Smooth muscle cell (in vitro differentiated cells): ENCODE measurements around the gene PC. TPM values are rescaled to one million over a fixed set of nuclear protein-coding genes. Genes with fewer than 3 reads are reported as not detected.

ENCODE experiments used
- DNase-seq: peaks from one replicate; lab custom pipeline; 2025; ENCODE audit not compliant: unreplicated experiment; lab: John Stamatoyannopoulos, UW
- H2AFZ ChIP-seq: fragments of 200-600 bp; sonication (generic); 2 replicates; pipeline ENCODE4 v1.6.0; 2016; ENCODE audit warnings: antibody characterized with exemption, low read depth, mild to moderate bottlenecking
- H3F3A ChIP-seq: fragments of 200-600 bp; sonication (generic); 2 replicates; pipeline ENCODE4 v1.6.0; 2017; ENCODE audit warnings: antibody characterized with exemption, low read depth
- H3K27ac ChIP-seq: fragments of 200-600 bp; sonication (generic); 2 replicates; pipeline ENCODE4 v1.5.1; 2016; ENCODE audit warnings: low read depth, mild to moderate bottlenecking
- H3K27me3 ChIP-seq: fragments of 200-600 bp; sonication (generic); 2 replicates; pipeline ENCODE4 v1.6.1; 2016; ENCODE audit warnings: low read depth, mild to moderate bottlenecking
- H3K36me3 ChIP-seq: fragments of 200-600 bp; sonication (generic); 2 replicates; pipeline ENCODE4 v1.5.1; 2016; ENCODE audit warnings: low read depth
- H3K4me1 ChIP-seq: fragments of 200-600 bp; sonication (generic); 2 replicates; pipeline ENCODE4 v1.5.1; 2016; ENCODE audit warnings: low read depth
- H3K4me2 ChIP-seq: fragments of 200-600 bp; sonication (generic); 2 replicates; pipeline ENCODE4 v1.6.0; 2016; ENCODE audit warnings: mild to moderate bottlenecking
- H3K4me3 ChIP-seq: fragments of 200-600 bp; sonication (generic); 2 replicates; pipeline ENCODE4 v1.5.1; 2016; ENCODE audit warnings: mild to moderate bottlenecking
- H3K79me2 ChIP-seq: fragments of 200-600 bp; sonication (generic); 2 replicates; pipeline ENCODE4 v1.6.0; 2016; ENCODE audit warnings: low read depth, mild to moderate bottlenecking
- H3K9ac ChIP-seq: fragments of 200-600 bp; sonication (generic); 2 replicates; pipeline ENCODE4 v1.6.0; 2016; ENCODE audit warnings: low read depth
- H3K9me3 ChIP-seq: fragments of 200-600 bp; sonication (generic); replicated peaks from 2 replicates; pipeline ENCODE4 v1.5.1; 2016; ENCODE audit warnings: low read depth
- H4K20me1 ChIP-seq: fragments of 200-600 bp; sonication (generic); 2 replicates; pipeline ENCODE4 v1.6.0; 2016; ENCODE audit warnings: low read depth
- CTCF ChIP-seq: fragments of 200-600 bp; sonication (generic); IDR thresholded peaks from 2 replicates; pipeline ENCODE4 v1.5.1; 2017; ENCODE audit warnings: borderline replicate concordance, mild to moderate bottlenecking, antibody characterized with exemption; ENCODE audit not compliant: insufficient read depth, poor library complexity, severe bottlenecking
- WGBS: methylation state at CpG from one replicate; pipeline ENCODE4 v1.1.7; 2016; ENCODE audit warnings: low lambda C conversion rate; 5-methylcytosine and 5-hydroxymethylcytosine counted together
- polyA plus RNA-seq: library from polyadenylated mRNA; unstranded; fragments of >200 nt; fragmentation: Nextera tagmentation; extraction: Ambion mirVana; gene quantifications from 2 replicates; pipeline ENCODE4 v1.2.1, GENCODE V29; 2016
- total RNA-seq: library from RNA; depleted of rRNA; stranded (reverse); fragments of >200 nt; gene quantifications from 2 replicates; pipeline ENCODE4 v1.2.3, GENCODE V29; 2014

PC gene
- total and polyA plus RNA-seq, 2 experiments from 2014 or later, result 11.8 to 36.1 TPM

GRCh38 chr11:66871521-66871901 lies 86.7 kb downstream of the PC start:
- no peaks in the 10 kb centered on the region for H3K9me3 ChIP-seq
- H3K4me1 ChIP-seq, result no peaks in the 10 kb centered on the region
- H3K36me3 ChIP-seq, result no peaks in the 10 kb centered on the region
- H3K27ac ChIP-seq, result no peak overlapping the region
- no peak overlapping the region for H2AFZ ChIP-seq
- no peaks in the 10 kb centered on the region for H3K79me2 ChIP-seq
- 98% methylated on average over 18 of the region's 18 CpGs for WGBS
- H3F3A ChIP-seq, result no peaks in the 10 kb centered on the region
- H3K4me3 ChIP-seq, result no peak overlapping the region
- H4K20me1 ChIP-seq, result no peaks in the 10 kb centered on the region
- no peak for TF ChIP-seq CTCF
- DNase-seq, result no peak
- H3K9ac ChIP-seq, result no peak overlapping the region
- no peaks in the 10 kb centered on the region for H3K27me3 ChIP-seq
- H3K4me2 ChIP-seq, result no peak overlapping the region

GRCh38 chr11:66870616-66871520 lies 87.3 kb downstream of the PC start:
- Histone ChIP-seq H3K27ac (no peak overlapping the region), H2AFZ (no peak overlapping the region), H4K20me1 (no peaks in the 10 kb centered on the region), H3K79me2 (no peaks in the 10 kb centered on the region), H3K9me3 (no peaks in the 10 kb centered on the region), H3K4me1 (no peaks in the 10 kb centered on the region), H3K9ac (no peak overlapping the region), H3K27me3 (no peaks in the 10 kb centered on the region), H3K36me3 (no peaks in the 10 kb centered on the region), H3F3A (no peaks in the 10 kb centered on the region), H3K4me3 (no peak overlapping the region), H3K4me2 (no peak overlapping the region)
- TF ChIP-seq CTCF, result no peak
- no peak for DNase-seq
- 97% methylated on average over 39 of the region's 39 CpGs for WGBS

GRCh38 chr11:66870131-66870530 lies 88.1 kb downstream of the PC start:
- H3K36me3 ChIP-seq, result no peaks in the 10 kb centered on the region
- no peaks in the 10 kb centered on the region for H3K4me1 ChIP-seq
- no peak overlapping the region for H3K27ac ChIP-seq
- no peak overlapping the region for H3K4me2 ChIP-seq
- H3K9ac ChIP-seq, result no peak overlapping the region
- no peak overlapping the region for H2AFZ ChIP-seq
- no peaks in the 10 kb centered on the region for H3K27me3 ChIP-seq
- no peaks in the 10 kb centered on the region for H3K79me2 ChIP-seq
- no peak for DNase-seq
- H3K4me3 ChIP-seq, result no peak overlapping the region
- H3K9me3 ChIP-seq, result no peaks in the 10 kb centered on the region
- TF ChIP-seq CTCF, result no peak
- no peaks in the 10 kb centered on the region for H3F3A ChIP-seq
- no peaks in the 10 kb centered on the region for H4K20me1 ChIP-seq
- WGBS, result 98% methylated on average over 16 of the region's 16 CpGs

- H3K79me2 ChIP-seq, result no peaks in the 10 kb centered on the region
- no peaks in the 10 kb centered on the region for H3K27me3 ChIP-seq
- H3K4me2 ChIP-seq, result no peak overlapping the region
- WGBS, result 92% methylated on average over 9 of the region's 9 CpGs
- H3K4me3 ChIP-seq, result no peak overlapping the region
- no peak overlapping the region for H3K27ac ChIP-seq
- H2AFZ ChIP-seq, result no peak overlapping the region
- H3F3A ChIP-seq, result no peaks in the 10 kb centered on the region
- H4K20me1 ChIP-seq, result no peaks in the 10 kb centered on the region
- H3K36me3 ChIP-seq, result no peaks in the 10 kb centered on the region
- no peak overlapping the region for H3K9ac ChIP-seq
- TF ChIP-seq CTCF, result no peak
- no peaks in the 10 kb centered on the region for H3K9me3 ChIP-seq
- no peaks in the 10 kb centered on the region for H3K4me1 ChIP-seq
- no peak for DNase-seq
Measured at GRCh38 chr11:66869567-66869870, 88.7 kb downstream of the PC start.
